H1 (cell line): ENCODE data around the gene RNU6-9. TPM values are rescaled to one million over a fixed set of nuclear protein-coding genes. Genes with fewer than 3 reads are reported as not detected.

Source experiments
- BACH1 ChIP-seq: IDR thresholded peaks from 2 replicates; pipeline ENCODE4 v1.6.1; 2012; ENCODE audit warnings: low read length, improper control_type of control experiment
- CREB1 ChIP-seq: IDR thresholded peaks from 2 replicates; pipeline ENCODE4 v1.6.1; 2012; ENCODE audit warnings: inconsistent platforms
- GABPA ChIP-seq: IDR thresholded peaks from 2 replicates; pipeline ENCODE4 v1.6.1; 2011; ENCODE audit warnings: mild to moderate bottlenecking, low read length, moderate library complexity, borderline replicate concordance; ENCODE audit not compliant: insufficient read depth
- HDAC6 ChIP-seq: IDR thresholded peaks from one replicate; pipeline ENCODE4 v1.7.1; 2012; ENCODE audit warnings: low read depth, mild to moderate bottlenecking, inconsistent platforms, low read length, moderate library complexity
- NANOG ChIP-seq: IDR thresholded peaks from 2 replicates; pipeline ENCODE4 v1.6.1; 2011; ENCODE audit warnings: low read length, low read depth, mild to moderate bottlenecking, inconsistent platforms; ENCODE audit not compliant: insufficient read depth, poor library complexity, severe bottlenecking
- NRF1 ChIP-seq: IDR thresholded peaks from 2 replicates; pipeline ENCODE4 v1.6.1; 2011; ENCODE audit warnings: mild to moderate bottlenecking, low read depth, low read length, improper control_type of control experiment
- RAD21 ChIP-seq, 2 experiments: IDR thresholded peaks in 1 of 2; conservative IDR thresholded peaks in 1 of 2; 2 replicates each; pipeline ENCODE4 v1.6.1; 2011; ENCODE audit warnings: low read depth in 2 of 2, low read length in 2 of 2, improper control_type of control experiment in 1 of 2, inconsistent platforms in 1 of 2, mild to moderate bottlenecking in 1 of 2, moderate library complexity in 1 of 2
- SIX5 ChIP-seq: IDR thresholded peaks from 2 replicates; pipeline ENCODE4 v1.6.1; 2011; ENCODE audit warnings: mild to moderate bottlenecking, low read depth, low read length
- TCF12 ChIP-seq: IDR thresholded peaks from 2 replicates; pipeline ENCODE4 v1.6.1; 2011; ENCODE audit warnings: low read depth, mild to moderate bottlenecking, low read length
- TEAD4 ChIP-seq: IDR thresholded peaks from 2 replicates; pipeline ENCODE4 v1.6.1; 2012; ENCODE audit warnings: low read depth, low read length, inconsistent platforms, mixed read lengths
- polyA plus RNA-seq, 7 experiments: library from polyadenylated mRNA; depleted of rRNA in 3 of 7; stranded (reverse) in 5 of 7; unstranded in 2 of 7; fragments of >200 nt in 5 of 7; fragments of 200-250 nt in 2 of 7; gene quantifications; 1 replicate in 5 of 7; 2 replicates in 1 of 7; 4 replicates in 1 of 7; pipeline versions ENCODE4 v1.2.1 to v1.2.3, GENCODE V29; 2011 to 2013; ENCODE audit warnings: missing spikeins in 2 of 7, mixed read lengths in 2 of 7
- total RNA-seq: library from RNA; stranded (reverse); fragmentation: NEBNext Ultra II Directional; extraction: Animal tissue kit (Norgen Biotek cat#: 25700); gene quantifications from 2 replicates; pipeline ENCODE4 v1.2.1, GENCODE V29; 2021
- TF ChIP-seq, protein P1 (sequence below): IDR thresholded peaks from 2 replicates; pipeline ENCODE4 v1.6.1; 2011; ENCODE audit warnings: low read length, improper control_type of control experiment
- TF ChIP-seq, protein P2 (sequence below): IDR thresholded peaks from 2 replicates; pipeline ENCODE4 v1.6.1; 2012; ENCODE audit warnings: inconsistent platforms
- TF ChIP-seq, protein P3 (sequence below), 3 experiments: IDR thresholded peaks; 1 replicate in 2 of 3; 2 replicates in 1 of 3; pipeline versions ENCODE4 v1.5.1 to v1.6.1; 2011; ENCODE audit warnings: low read length in 3 of 3, mild to moderate bottlenecking in 3 of 3, inconsistent platforms in 2 of 3, low read depth in 1 of 3, moderate library complexity in 1 of 3; ENCODE audit not compliant: insufficient read depth in 1 of 3; ENCODE audit errors: control extremely low read depth in 1 of 3
- TF ChIP-seq, protein P4 (sequence below): IDR thresholded peaks from 2 replicates; pipeline ENCODE4 v1.6.1; 2011; ENCODE audit warnings: low read depth, mild to moderate bottlenecking, low read length; ENCODE audit not compliant: insufficient read depth
- TF ChIP-seq, protein P5 (sequence below): IDR thresholded peaks from 2 replicates; pipeline ENCODE4 v1.6.1; 2012; ENCODE audit warnings: inconsistent platforms

The RNU6-9 gene
- total and polyA plus RNA-seq, 2 of the 8 experiments (the other 6 are each of a cell fraction or from before 2014, with no cell fraction given): not detected

DNA sequence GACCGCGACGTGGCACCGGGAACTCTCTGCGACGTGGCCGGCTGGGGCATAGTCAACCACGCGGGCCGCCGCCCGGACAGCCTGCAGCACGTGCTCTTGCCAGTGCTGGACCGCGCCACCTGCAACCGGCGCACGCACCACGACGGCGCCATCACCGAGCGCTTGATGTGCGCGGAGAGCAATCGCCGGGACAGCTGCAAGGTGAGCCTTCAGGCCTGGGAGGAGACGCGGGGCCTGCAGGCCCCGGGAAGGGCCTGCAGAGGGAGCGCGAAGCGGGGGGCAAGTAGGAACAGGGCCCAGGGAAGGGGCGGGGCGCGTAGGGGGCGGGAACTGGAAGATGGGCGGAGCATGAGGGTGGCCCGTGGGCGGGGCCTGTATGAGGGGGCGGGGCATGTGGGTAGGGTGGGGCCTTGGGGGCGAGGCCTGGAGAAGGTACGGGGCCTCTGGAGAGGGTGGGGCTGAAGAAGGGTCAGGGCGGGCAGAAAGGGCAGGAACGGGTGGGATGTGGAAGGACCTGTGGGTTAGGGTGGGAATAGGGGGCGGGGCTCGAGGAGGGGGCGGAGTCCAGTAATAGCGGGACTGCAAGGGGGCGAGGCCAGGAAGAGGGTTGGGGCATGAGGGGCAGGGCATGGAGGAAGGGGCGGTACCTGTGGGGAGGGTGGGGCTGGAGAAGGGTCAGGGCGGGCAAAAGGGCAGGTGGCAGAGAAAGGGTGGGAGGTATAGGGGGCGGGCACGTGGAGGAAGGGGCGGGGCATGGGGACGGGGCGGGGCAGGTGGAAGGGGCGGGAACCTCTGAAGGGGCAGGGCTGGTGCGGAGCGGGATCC lies 31.3 kb upstream of the RNU6-9 start (continued):
- TF ChIP-seq, protein P1, sequence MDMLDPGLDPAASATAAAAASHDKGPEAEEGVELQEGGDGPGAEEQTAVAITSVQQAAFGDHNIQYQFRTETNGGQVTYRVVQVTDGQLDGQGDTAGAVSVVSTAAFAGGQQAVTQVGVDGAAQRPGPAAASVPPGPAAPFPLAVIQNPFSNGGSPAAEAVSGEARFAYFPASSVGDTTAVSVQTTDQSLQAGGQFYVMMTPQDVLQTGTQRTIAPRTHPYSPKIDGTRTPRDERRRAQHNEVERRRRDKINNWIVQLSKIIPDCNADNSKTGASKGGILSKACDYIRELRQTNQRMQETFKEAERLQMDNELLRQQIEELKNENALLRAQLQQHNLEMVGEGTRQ: peak; percentile 41; the same call in 1 of the 2 replicates
- no peak for TF ChIP-seq HDAC6
- TF ChIP-seq CREB1: peak; percentile 78
- peak; percentile 69 for TF ChIP-seq NANOG
- TF ChIP-seq, protein P2, sequence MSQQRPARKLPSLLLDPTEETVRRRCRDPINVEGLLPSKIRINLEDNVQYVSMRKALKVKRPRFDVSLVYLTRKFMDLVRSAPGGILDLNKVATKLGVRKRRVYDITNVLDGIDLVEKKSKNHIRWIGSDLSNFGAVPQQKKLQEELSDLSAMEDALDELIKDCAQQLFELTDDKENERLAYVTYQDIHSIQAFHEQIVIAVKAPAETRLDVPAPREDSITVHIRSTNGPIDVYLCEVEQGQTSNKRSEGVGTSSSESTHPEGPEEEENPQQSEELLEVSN: peak; percentile 98
- no peak for TF ChIP-seq NRF1
- no peak for TF ChIP-seq SIX5
- TF ChIP-seq RAD21 (IDR thresholded peaks at IDR 0.05 in 1 of 2, conservative IDR thresholded peaks at IDR 0.05 in 1 of 2; ENCODE audit: low read depth in 2 of 2, low read length in 2 of 2): peak; percentile 37 to 55; a peak in 3 of 4 replicates
- TF ChIP-seq, protein P3, sequence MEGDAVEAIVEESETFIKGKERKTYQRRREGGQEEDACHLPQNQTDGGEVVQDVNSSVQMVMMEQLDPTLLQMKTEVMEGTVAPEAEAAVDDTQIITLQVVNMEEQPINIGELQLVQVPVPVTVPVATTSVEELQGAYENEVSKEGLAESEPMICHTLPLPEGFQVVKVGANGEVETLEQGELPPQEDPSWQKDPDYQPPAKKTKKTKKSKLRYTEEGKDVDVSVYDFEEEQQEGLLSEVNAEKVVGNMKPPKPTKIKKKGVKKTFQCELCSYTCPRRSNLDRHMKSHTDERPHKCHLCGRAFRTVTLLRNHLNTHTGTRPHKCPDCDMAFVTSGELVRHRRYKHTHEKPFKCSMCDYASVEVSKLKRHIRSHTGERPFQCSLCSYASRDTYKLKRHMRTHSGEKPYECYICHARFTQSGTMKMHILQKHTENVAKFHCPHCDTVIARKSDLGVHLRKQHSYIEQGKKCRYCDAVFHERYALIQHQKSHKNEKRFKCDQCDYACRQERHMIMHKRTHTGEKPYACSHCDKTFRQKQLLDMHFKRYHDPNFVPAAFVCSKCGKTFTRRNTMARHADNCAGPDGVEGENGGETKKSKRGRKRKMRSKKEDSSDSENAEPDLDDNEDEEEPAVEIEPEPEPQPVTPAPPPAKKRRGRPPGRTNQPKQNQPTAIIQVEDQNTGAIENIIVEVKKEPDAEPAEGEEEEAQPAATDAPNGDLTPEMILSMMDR (IDR thresholded peaks at IDR 0.05; ENCODE audit: control extremely low read depth in 1 of 3, insufficient read depth in 1 of 3, low read depth in 1 of 3, low read length in 3 of 3): peak; percentile 53 to 73 (median 56)
- TF ChIP-seq, protein P4, sequence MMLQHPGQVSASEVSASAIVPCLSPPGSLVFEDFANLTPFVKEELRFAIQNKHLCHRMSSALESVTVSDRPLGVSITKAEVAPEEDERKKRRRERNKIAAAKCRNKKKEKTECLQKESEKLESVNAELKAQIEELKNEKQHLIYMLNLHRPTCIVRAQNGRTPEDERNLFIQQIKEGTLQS: 0 out of 2 replicates have a peak, but pooled peaks have one; percentile 11
- TF ChIP-seq BACH1: no peak
- TF ChIP-seq GABPA: peak; percentile 65; the same call in 1 of the 2 replicates
- peak; percentile 77; the same call in 1 of the 2 replicates for TF ChIP-seq TCF12
- TF ChIP-seq, protein P5, sequence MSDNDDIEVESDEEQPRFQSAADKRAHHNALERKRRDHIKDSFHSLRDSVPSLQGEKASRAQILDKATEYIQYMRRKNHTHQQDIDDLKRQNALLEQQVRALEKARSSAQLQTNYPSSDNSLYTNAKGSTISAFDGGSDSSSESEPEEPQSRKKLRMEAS: peak; percentile 100
- no peak for TF ChIP-seq TEAD4
